ENCODE measurements around the gene MCF2L2. TPM values are rescaled to one million over a fixed set of nuclear protein-coding genes. Genes with fewer than 3 reads are reported as not detected.
A peak's percentile ranks its signal among the peaks of the same experiment; 100 is the strongest.
"Not testable (repeated sequence)": the region's sequence is repeated elsewhere in the genome, so short reads cannot be mapped to it uniquely, and the experiment has no call there.

The MCF2L2 gene
- total RNA-seq, 1 donor from 2014 or later: 0.84 TPM

DNA sequence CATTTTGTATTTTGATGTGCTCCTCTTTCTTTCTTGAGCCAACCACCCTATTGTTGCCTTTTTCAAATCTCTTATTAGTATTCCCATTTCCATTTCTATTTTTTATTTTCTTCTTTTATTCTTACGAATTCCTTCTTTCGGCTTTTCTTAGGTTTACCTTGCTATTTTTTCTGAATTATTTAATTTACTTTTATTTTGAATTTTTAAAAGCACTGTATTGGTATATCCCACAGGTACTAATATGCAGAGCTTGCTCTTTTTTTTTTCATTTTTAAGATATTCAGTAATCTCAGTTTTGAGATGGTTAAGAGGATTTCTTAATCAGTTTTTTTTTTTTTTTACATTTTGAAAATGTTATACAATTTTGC lies 18.4 kb upstream of the MCF2L2 start:
- H3K36me3 ChIP-seq (ENCODE audit: control insufficient read depth, insufficient read depth, low read length): no peaks in the 10 kb centered on the region
- TF ChIP-seq CTCF (IDR thresholded peaks at IDR 0.05; ENCODE audit: insufficient read depth, low read length, poor library complexity, severe bottlenecking): no peak
- no peaks in the 10 kb centered on the region for H3K27me3 ChIP-seq (ENCODE audit: control insufficient read depth, insufficient read depth, low read length)

DNA sequence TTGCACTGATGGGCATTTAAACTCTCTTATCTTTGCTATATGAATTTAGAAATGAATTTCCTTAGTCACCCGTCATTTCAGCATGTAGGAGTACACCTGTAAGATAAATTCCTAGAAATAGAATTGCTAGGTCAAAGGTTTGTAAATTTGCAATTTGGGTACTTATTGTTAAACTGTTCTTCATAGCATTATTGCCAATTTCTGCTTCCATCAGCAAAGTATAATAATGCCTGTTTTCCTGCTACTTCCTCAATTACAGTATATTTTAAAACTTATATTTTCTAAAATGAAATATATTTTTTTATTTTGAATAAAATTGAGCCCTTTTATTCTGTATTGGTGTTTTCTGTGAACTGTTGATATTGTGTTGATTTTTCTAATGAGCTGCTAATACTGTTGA lies 16.3 kb upstream of the MCF2L2 start:
- no peak overlapping the region for H3K4me3 ChIP-seq (ENCODE audit: low read depth, low read length)
- TF ChIP-seq CTCF (IDR thresholded peaks at IDR 0.05; ENCODE audit: insufficient read depth, low read length, poor library complexity, severe bottlenecking): no peak
- no peaks in the 10 kb centered on the region for H3K27me3 ChIP-seq (ENCODE audit: control insufficient read depth, insufficient read depth, low read length)
- DNase-seq (ENCODE audit: low read depth): no peak
- no peaks in the 10 kb centered on the region for H3K36me3 ChIP-seq (ENCODE audit: control insufficient read depth, insufficient read depth, low read length)

More for the DNA sequence above, 18.4 kb upstream of the MCF2L2 start:
- no peak for DNase-seq (ENCODE audit: low read depth)
- peak overlapping the region; percentile 86 for H3K4me3 ChIP-seq (ENCODE audit: low read depth, low read length)

- no peak for DNase-seq (ENCODE audit: low read depth)
- H3K27me3 ChIP-seq (ENCODE audit: control insufficient read depth, insufficient read depth, low read length): no peaks in the 10 kb centered on the region
- no peak for TF ChIP-seq CTCF (IDR thresholded peaks at IDR 0.05; ENCODE audit: insufficient read depth, low read length, poor library complexity, severe bottlenecking)
- no peaks in the 10 kb centered on the region for H3K36me3 ChIP-seq (ENCODE audit: control insufficient read depth, insufficient read depth, low read length)
- no peak overlapping the region for H3K4me3 ChIP-seq (ENCODE audit: low read depth, low read length)
Observed at GRCh38 chr3:183443395-183444385, 15.3 kb upstream of the MCF2L2 start.

DNA sequence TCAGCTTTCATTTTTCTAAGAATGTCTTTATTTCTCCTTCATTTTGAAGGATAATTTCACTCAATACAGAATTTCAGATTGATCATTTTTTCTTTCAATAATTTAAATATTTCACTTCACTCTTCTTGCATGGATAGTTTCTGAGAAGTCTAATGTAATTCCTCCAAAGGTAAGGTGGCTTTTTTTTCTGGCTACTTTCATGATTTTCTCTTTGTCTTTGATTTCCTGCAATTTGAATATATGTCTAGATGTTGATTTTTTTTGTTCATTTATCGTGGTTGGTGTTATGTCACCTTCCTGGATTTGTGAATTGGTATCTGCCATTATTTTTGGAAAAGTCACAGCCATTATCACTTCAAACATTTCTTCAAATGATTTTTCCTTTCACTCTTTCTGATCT lies 14.6 kb upstream of the MCF2L2 start:
- no peaks in the 10 kb centered on the region for H3K27me3 ChIP-seq (ENCODE audit: control insufficient read depth, insufficient read depth, low read length)
- no peak overlapping the region for H3K4me3 ChIP-seq (ENCODE audit: low read depth, low read length)
- no peaks in the 10 kb centered on the region for H3K36me3 ChIP-seq (ENCODE audit: control insufficient read depth, insufficient read depth, low read length)
- no peak for DNase-seq (ENCODE audit: low read depth)
- no peak for TF ChIP-seq CTCF (IDR thresholded peaks at IDR 0.05; ENCODE audit: insufficient read depth, low read length, poor library complexity, severe bottlenecking)

- not testable (repeated sequence) for DNase-seq (ENCODE audit: low read depth); H3K4me3 ChIP-seq (ENCODE audit: low read depth, low read length); H3K36me3 ChIP-seq (ENCODE audit: control insufficient read depth, insufficient read depth, low read length); H3K27me3 ChIP-seq (ENCODE audit: control insufficient read depth, insufficient read depth, low read length)
Observed at GRCh38 chr3:183440521-183440920, 12.1 kb upstream of the MCF2L2 start.

DNA sequence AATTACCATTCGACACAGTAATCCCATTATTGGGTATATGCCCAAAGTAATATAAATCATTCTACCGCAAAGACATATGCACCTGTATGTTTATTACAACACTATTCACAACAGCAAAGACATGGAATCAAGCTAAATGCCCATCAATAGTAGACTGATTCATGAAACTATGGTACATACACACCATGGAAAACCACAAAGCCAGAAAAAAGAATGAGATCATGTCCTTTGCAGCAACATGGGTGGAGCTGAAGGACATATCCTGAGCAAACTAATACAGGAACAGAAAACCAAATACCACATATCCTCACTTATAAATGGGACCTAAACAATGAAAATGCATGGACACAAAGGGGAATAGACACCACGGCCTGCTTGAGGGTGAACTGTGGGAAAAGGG lies 11.1 kb upstream of the MCF2L2 start:
- no peaks in the 10 kb centered on the region for H3K36me3 ChIP-seq (ENCODE audit: control insufficient read depth, insufficient read depth, low read length)
- DNase-seq (ENCODE audit: low read depth): no peak
- no peak overlapping the region for H3K4me3 ChIP-seq (ENCODE audit: low read depth, low read length)
- no peaks in the 10 kb centered on the region for H3K27me3 ChIP-seq (ENCODE audit: control insufficient read depth, insufficient read depth, low read length)
- no peak for TF ChIP-seq CTCF (IDR thresholded peaks at IDR 0.05; ENCODE audit: insufficient read depth, low read length, poor library complexity, severe bottlenecking)

Data from kidney epithelial cell (primary cell).